Measurements from ENCODE around the gene COQ4.

COQ4 gene

GRCh38 chr9:128383007-128383753, 60.5 kb downstream of the COQ4 start:
- no peak for DNase-seq

Measured in NCI-H2029 (cell line).